ENCODE data around the gene PPP6R2. TPM values are rescaled to one million over a fixed set of nuclear protein-coding genes. Genes with fewer than 3 reads are reported as not detected.
A peak's percentile ranks its signal among the peaks of the same experiment; 100 is the strongest.

PPP6R2 gene
- total RNA-seq, 1 donor from 2014 or later: 45.2 TPM

GRCh38 chr22:50469377-50470305, 126.5 kb downstream of the PPP6R2 start:
- Histone ChIP-seq H3K4me3 (ENCODE audit: low read depth, low read length) (no peak overlapping the region), H3K27me3 (ENCODE audit: control insufficient read depth, insufficient read depth, low read length) (no peaks in the 10 kb centered on the region), H3K36me3 (ENCODE audit: control insufficient read depth, insufficient read depth, low read length) (no peaks in the 10 kb centered on the region)
- DNase-seq (ENCODE audit: low read depth): peak; percentile 37
- TF ChIP-seq, protein P1, sequence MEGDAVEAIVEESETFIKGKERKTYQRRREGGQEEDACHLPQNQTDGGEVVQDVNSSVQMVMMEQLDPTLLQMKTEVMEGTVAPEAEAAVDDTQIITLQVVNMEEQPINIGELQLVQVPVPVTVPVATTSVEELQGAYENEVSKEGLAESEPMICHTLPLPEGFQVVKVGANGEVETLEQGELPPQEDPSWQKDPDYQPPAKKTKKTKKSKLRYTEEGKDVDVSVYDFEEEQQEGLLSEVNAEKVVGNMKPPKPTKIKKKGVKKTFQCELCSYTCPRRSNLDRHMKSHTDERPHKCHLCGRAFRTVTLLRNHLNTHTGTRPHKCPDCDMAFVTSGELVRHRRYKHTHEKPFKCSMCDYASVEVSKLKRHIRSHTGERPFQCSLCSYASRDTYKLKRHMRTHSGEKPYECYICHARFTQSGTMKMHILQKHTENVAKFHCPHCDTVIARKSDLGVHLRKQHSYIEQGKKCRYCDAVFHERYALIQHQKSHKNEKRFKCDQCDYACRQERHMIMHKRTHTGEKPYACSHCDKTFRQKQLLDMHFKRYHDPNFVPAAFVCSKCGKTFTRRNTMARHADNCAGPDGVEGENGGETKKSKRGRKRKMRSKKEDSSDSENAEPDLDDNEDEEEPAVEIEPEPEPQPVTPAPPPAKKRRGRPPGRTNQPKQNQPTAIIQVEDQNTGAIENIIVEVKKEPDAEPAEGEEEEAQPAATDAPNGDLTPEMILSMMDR (IDR thresholded peaks at IDR 0.05; ENCODE audit: insufficient read depth, low read length, poor library complexity, severe bottlenecking): no peak

GRCh38 chr22:50470491-50470890, 127.4 kb downstream of the PPP6R2 start:
- no peak overlapping the region for H3K4me3 ChIP-seq (ENCODE audit: low read depth, low read length)
- TF ChIP-seq, protein P1 (IDR thresholded peaks at IDR 0.05; ENCODE audit: insufficient read depth, low read length, poor library complexity, severe bottlenecking): no peak

GRCh38 chr22:50471197-50471847, 128.2 kb downstream of the PPP6R2 start:
- Histone ChIP-seq H3K36me3 (ENCODE audit: control insufficient read depth, insufficient read depth, low read length) (no peaks in the 10 kb centered on the region), H3K4me3 (ENCODE audit: low read depth, low read length) (no peak overlapping the region), H3K27me3 (ENCODE audit: control insufficient read depth, insufficient read depth, low read length) (no peaks in the 10 kb centered on the region)
- no peak for DNase-seq (ENCODE audit: low read depth)
- TF ChIP-seq, protein P1 (IDR thresholded peaks at IDR 0.05; ENCODE audit: insufficient read depth, low read length, poor library complexity, severe bottlenecking): no peak

More at GRCh38 chr22:50470491-50470890, 127.4 kb downstream of the PPP6R2 start:
- H3K27me3 ChIP-seq (ENCODE audit: control insufficient read depth, insufficient read depth, low read length): no peaks in the 10 kb centered on the region
- DNase-seq (ENCODE audit: low read depth): no peak
- H3K36me3 ChIP-seq (ENCODE audit: control insufficient read depth, insufficient read depth, low read length): no peaks in the 10 kb centered on the region

- DNase-seq (ENCODE audit: low read depth): no peak
- no peaks in the 10 kb centered on the region for H3K36me3 ChIP-seq (ENCODE audit: control insufficient read depth, insufficient read depth, low read length)
- no peaks in the 10 kb centered on the region for H3K27me3 ChIP-seq (ENCODE audit: control insufficient read depth, insufficient read depth, low read length)
- TF ChIP-seq, protein P1 (IDR thresholded peaks at IDR 0.05; ENCODE audit: insufficient read depth, low read length, poor library complexity, severe bottlenecking): no peak
- H3K4me3 ChIP-seq (ENCODE audit: low read depth, low read length): no peak overlapping the region
Measured at GRCh38 chr22:50471962-50472361, 128.8 kb downstream of the PPP6R2 start.

GRCh38 chr22:50473088-50473487, 130.0 kb downstream of the PPP6R2 start:
- no peaks in the 10 kb centered on the region for H3K36me3 ChIP-seq (ENCODE audit: control insufficient read depth, insufficient read depth, low read length)
- no peaks in the 10 kb centered on the region for H3K27me3 ChIP-seq (ENCODE audit: control insufficient read depth, insufficient read depth, low read length)
- TF ChIP-seq, protein P1 (IDR thresholded peaks at IDR 0.05; ENCODE audit: insufficient read depth, low read length, poor library complexity, severe bottlenecking): peak; percentile 47
- DNase-seq (ENCODE audit: low read depth): no peak
- H3K4me3 ChIP-seq (ENCODE audit: low read depth, low read length): no peak overlapping the region

All from kidney epithelial cell (primary cell).